Kidney (tissue), 14 donors: Measurements from ENCODE around the gene UBE2D2. TPM values are rescaled to one million over a fixed set of nuclear protein-coding genes. Genes with fewer than 3 reads are reported as not detected.
A peak's percentile ranks its signal among the peaks of the same experiment; 100 is the strongest.

Experiments used
- DNase-seq, 5 donors: peaks; one replicate each; pipeline ENCODE4 v3.0.0-alpha.2; 2013 to 2020
- FAIRE-seq: peaks from 2 replicates; lab custom pipeline; 2012; peaks lifted over from hg19 to GRCh38; lab: Jason Lieb, UNC
- H3K27ac ChIP-seq, 2 donors: one replicate each; pipeline ENCODE4 v1.7.0; 2013; ENCODE audit warnings: low read depth in 2 of 2, low read length in 2 of 2, inconsistent platforms in 1 of 2
- H3K27me3 ChIP-seq: one replicate; pipeline ENCODE4 v1.7.1; 2013; ENCODE audit warnings: low read length, inconsistent platforms; ENCODE audit not compliant: control insufficient read depth, insufficient read depth
- H3K36me3 ChIP-seq, 3 donors: one replicate each; pipeline versions ENCODE4 v1.7.0 to v1.7.1; 2013; ENCODE audit warnings: low read length in 3 of 3, control low read depth in 1 of 3, inconsistent platforms in 1 of 3; ENCODE audit not compliant: insufficient read depth in 3 of 3, control insufficient read depth in 2 of 3
- H3K4me1 ChIP-seq, 3 donors: one replicate each; pipeline versions ENCODE4 v1.7.0 to v1.7.1; 2013; ENCODE audit warnings: low read length in 3 of 3, inconsistent platforms in 1 of 3, low read depth in 1 of 3; ENCODE audit not compliant: control insufficient read depth in 2 of 3, insufficient read depth in 2 of 3
- H3K4me3 ChIP-seq, 3 donors: one replicate each; pipeline versions ENCODE4 v1.7.0 to v1.8.1; 2013; ENCODE audit warnings: low read length in 3 of 3, control low read depth in 1 of 3, inconsistent platforms in 1 of 3
- H3K9ac ChIP-seq, 3 donors: one replicate each; pipeline versions ENCODE4 v1.7.0 to v1.7.1; 2013; ENCODE audit warnings: low read length in 3 of 3, control low read depth in 1 of 3, inconsistent platforms in 1 of 3
- H3K9me3 ChIP-seq, 3 donors: one replicate each; pipeline versions ENCODE4 v1.7.0 to v1.7.1; 2013; ENCODE audit warnings: low read length in 3 of 3, control low read depth in 1 of 3, inconsistent platforms in 1 of 3; ENCODE audit not compliant: control insufficient read depth in 2 of 3, insufficient read depth in 1 of 3
- CTCF ChIP-seq: IDR thresholded peaks from 3 replicates; pipeline ENCODE4 v1.5.1; 2012; ENCODE audit warnings: mild to moderate bottlenecking, moderate library complexity, borderline replicate concordance; ENCODE audit not compliant: insufficient read depth; ENCODE audit errors: extremely low read depth
- intact Hi-C: fragments of 100-400 bp; cut with DNase I; formaldehyde crosslinking; loops from one replicate; pipeline ENCODE4 v1.11.1; 2022
- polyA plus RNA-seq: library from polyadenylated mRNA; stranded (reverse); fragments of 350-450 nt; fragmentation: Illumina TruSeq; extraction: RNeasy Lipid Tissue Mini Kit (QIAGEN cat#74804); gene quantifications from one replicate; pipeline ENCODE4 v1.2.3, GENCODE V29; 2014; ENCODE audit warnings: low read depth, low replicate concordance; ENCODE audit not compliant: insufficient read depth
- total RNA-seq: library from RNA; stranded (reverse); fragmentation: NEBNext Ultra II Directional; extraction: Animal tissue kit (Norgen Biotek cat#: 25700); gene quantifications from one replicate; pipeline ENCODE4 v1.2.1, GENCODE V29; 2021
- donor health status: control.
- donor health status: control.
- donor health status: control.
- donor health status: control.
- donor health status: control.
- donor health status: DM: yes; HTN: yes; CAD: no.
- donor health status: Normal renal cell carcinoma (clear cell type).

UBE2D2 gene
- total and polyA plus RNA-seq, 2 donors from 2014 or later: 118 to 131 TPM

- H3K9ac ChIP-seq: peak overlapping the region in 1 of 3 donors; percentile 59
- H3K27me3 ChIP-seq: no peaks in the 10 kb centered on the region
- DNase-seq (peak in 1 of 5 donors; percentile 64), FAIRE-seq (no peak)
- intact Hi-C loops: no loop called here
- H3K27ac ChIP-seq: peak overlapping the region; percentile 93 to 95
- no peaks in the 10 kb centered on the region for H3K9me3 ChIP-seq
- peaks cover 0 to 3% (median 0%) of the 10 kb centered on the region in 3 donors for H3K36me3 ChIP-seq
- no peak overlapping the region for H3K4me3 ChIP-seq
- no peak for TF ChIP-seq CTCF
- peaks cover 3 to 82% (median 82%) of the 10 kb centered on the region in 3 donors for H3K4me1 ChIP-seq
Observed at GRCh38 chr5:139664727-139665351, 103.7 kb downstream of the UBE2D2 start.

GRCh38 chr5:139665626-139666025, 104.5 kb downstream of the UBE2D2 start:
- Histone ChIP-seq H3K4me3 (no peak overlapping the region), H3K27me3 (no peaks in the 10 kb centered on the region), H3K9me3 (no peaks in the 10 kb centered on the region), H3K27ac (peak overlapping the region; percentile 77 to 93), H3K36me3 (peaks cover 0 to 9% (median 0%) of the 10 kb centered on the region in 3 donors), H3K9ac (peak overlapping the region in 2 of 3 donors; percentile 49 to 59), H3K4me1 (peaks cover 8 to 87% (median 83%) of the 10 kb centered on the region in 3 donors)
- DNase-seq (peak in 1 of 5 donors; percentile 78), FAIRE-seq (no peak)
- intact Hi-C loops: no loop called here
- TF ChIP-seq CTCF: no peak

GRCh38 chr5:139666551-139666950, 105.4 kb downstream of the UBE2D2 start:
- Histone ChIP-seq H3K27me3 (no peaks in the 10 kb centered on the region), H3K36me3 (peaks cover 0 to 5% (median 0%) of the 10 kb centered on the region in 3 donors), H3K9me3 (no peaks in the 10 kb centered on the region), H3K27ac (peak overlapping the region; percentile 77 to 93), H3K4me1 (peaks cover 8 to 89% (median 85%) of the 10 kb centered on the region in 3 donors), H3K9ac (peak overlapping the region in 1 of 3 donors; percentile 74), H3K4me3 (no peak overlapping the region)
- intact Hi-C loops: no loop called here
- FAIRE-seq: no peak
- no peak for DNase-seq
- no peak for TF ChIP-seq CTCF
